ENCODE results near the gene LMBR1.

DNA sequence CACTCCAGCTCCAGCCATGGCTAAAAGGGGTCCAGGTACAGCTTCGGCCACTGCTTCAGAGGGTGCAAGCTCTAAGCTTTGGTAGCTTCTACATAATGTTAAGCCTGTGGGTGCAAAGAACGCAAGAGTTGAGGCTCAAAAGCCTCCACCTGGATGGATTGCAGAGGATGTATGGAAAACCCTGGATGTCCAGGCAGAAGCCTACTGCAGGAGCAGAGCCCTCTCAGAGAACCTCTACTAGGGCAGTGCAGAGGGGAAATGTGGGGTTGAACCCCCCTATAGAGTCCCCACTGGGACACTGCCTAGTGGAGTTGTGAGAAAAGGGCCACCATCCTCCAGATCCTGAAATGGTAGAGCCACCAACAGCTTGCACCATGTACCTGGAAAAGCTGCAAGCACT, 263.1 kb downstream of the LMBR1 start:
- TF ChIP-seq, protein P1, sequence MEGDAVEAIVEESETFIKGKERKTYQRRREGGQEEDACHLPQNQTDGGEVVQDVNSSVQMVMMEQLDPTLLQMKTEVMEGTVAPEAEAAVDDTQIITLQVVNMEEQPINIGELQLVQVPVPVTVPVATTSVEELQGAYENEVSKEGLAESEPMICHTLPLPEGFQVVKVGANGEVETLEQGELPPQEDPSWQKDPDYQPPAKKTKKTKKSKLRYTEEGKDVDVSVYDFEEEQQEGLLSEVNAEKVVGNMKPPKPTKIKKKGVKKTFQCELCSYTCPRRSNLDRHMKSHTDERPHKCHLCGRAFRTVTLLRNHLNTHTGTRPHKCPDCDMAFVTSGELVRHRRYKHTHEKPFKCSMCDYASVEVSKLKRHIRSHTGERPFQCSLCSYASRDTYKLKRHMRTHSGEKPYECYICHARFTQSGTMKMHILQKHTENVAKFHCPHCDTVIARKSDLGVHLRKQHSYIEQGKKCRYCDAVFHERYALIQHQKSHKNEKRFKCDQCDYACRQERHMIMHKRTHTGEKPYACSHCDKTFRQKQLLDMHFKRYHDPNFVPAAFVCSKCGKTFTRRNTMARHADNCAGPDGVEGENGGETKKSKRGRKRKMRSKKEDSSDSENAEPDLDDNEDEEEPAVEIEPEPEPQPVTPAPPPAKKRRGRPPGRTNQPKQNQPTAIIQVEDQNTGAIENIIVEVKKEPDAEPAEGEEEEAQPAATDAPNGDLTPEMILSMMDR (IDR thresholded peaks at IDR 0.05): no peak
- TF ChIP-seq EZH2 (IDR thresholded peaks at IDR 0.05; ENCODE audit: borderline replicate concordance, insufficient read depth, low read depth, low read length, poor library complexity, severe bottlenecking): no peak
